HCT116 (cell line): ENCODE results near the gene CCDC83. TPM values are rescaled to one million over a fixed set of nuclear protein-coding genes. Genes with fewer than 3 reads are reported as not detected.
A peak's percentile ranks its signal among the peaks of the same experiment; 100 is the strongest.

Experiments used
- ATAC-seq: fragments of 200-7000 bp; cut with Tn5 transposase; 2 replicates; pipeline ENCODE4 v1.9.1; 2020; ENCODE audit warnings: mild to moderate bottlenecking, moderate library complexity
- BruUV-seq: library from RNA; stranded (reverse); fragments of 400-500 nt; replicated peaks from 2 replicates; lab custom pipeline; 2021; lab: Mats Ljungman, UMichigan
- CTCF ChIA-PET: fragments of 300-600 bp; sonication (Branson Sonifier 250); formaldehyde crosslinking; loops from one replicate; lab custom pipeline; 2021; ENCODE audit warnings: antibody characterized with exemption; lab: Charles Lee
- POLR2A ChIA-PET: fragments of 300-600, 350-600 bp; sonication (Branson Sonifier 250); formaldehyde crosslinking; loops from one replicate; lab custom pipeline; 2021; ENCODE audit warnings: antibody characterized with exemption; lab: Charles Lee
- RAD21 ChIA-PET, 2 experiments: fragments of 300-600 bp; sonication (Branson Sonifier 250); formaldehyde crosslinking; loops; one replicate each; lab custom pipeline; 2023; ENCODE audit warnings: low total read pairs in 2 of 2; ENCODE audit not compliant: uncharacterized antibody in 2 of 2, unreplicated experiment in 2 of 2, low non-redundant PET in 1 of 2; lab: Charles Lee
- DNase-seq: peaks from one replicate; pipeline ENCODE4 v3.0.0-alpha.2; 2010; ENCODE audit warnings: low read depth, low spot score
- H2AFZ ChIP-seq: fragments of 200-600 bp; shearing (Covaris generic), sonication (generic); 2 replicates; pipeline ENCODE4 v1.6.1; 2017; ENCODE audit warnings: low read depth, mixed run types, mixed read lengths, antibody characterized with exemption, low read length; ENCODE audit not compliant: poor library complexity, severe bottlenecking
- H3K27ac ChIP-seq: 2 replicates; pipeline ENCODE4 v1.5.1; 2012; ENCODE audit warnings: low read depth, low read length
- H3K27me3 ChIP-seq: fragments of 200-600 bp; sonication (generic); 2 replicates; pipeline ENCODE4 v1.6.1; 2016; ENCODE audit warnings: mixed run types, low read length, mixed read lengths; ENCODE audit not compliant: insufficient read depth
- H3K36me3 ChIP-seq, 2 experiments: fragments of 200-500 bp in 1 of 2; fragments of 200-600 bp in 1 of 2; sonication (Bioruptor generic) in 1 of 2; sonication (generic) in 1 of 2; 2 replicates each; pipeline versions ENCODE4 v1.5.1 to v1.6.1; 2014 to 2016; ENCODE audit warnings: low read length in 2 of 2, inconsistent platforms in 1 of 2, mixed read lengths in 1 of 2, mixed run types in 1 of 2; ENCODE audit not compliant: insufficient read depth in 2 of 2, control insufficient read depth in 1 of 2
- H3K4me1 ChIP-seq, 2 experiments: fragments of 200-600 bp in 1 of 2; sonication (generic) in 1 of 2; 2 replicates each; pipeline versions ENCODE4 v1.5.1 to v1.6.1; 2012 to 2017; ENCODE audit warnings: low read length in 2 of 2, inconsistent platforms in 1 of 2, mild to moderate bottlenecking in 1 of 2, mixed read lengths in 1 of 2, mixed run types in 1 of 2, moderate library complexity in 1 of 2; ENCODE audit not compliant: insufficient read depth in 2 of 2, control insufficient read depth in 1 of 2
- H3K4me2 ChIP-seq: fragments of 200-600 bp; sonication (generic); 2 replicates; pipeline ENCODE4 v1.6.1; 2017; ENCODE audit warnings: mixed run types, low read length, mixed read lengths
- H3K4me3 ChIP-seq, 2 experiments: fragments of 200-600 bp in 1 of 2; sonication (generic) in 1 of 2; replicated peaks in 1 of 2; 2 replicates each; pipeline ENCODE4 v1.5.1; 2011 to 2016; ENCODE audit warnings: low read length in 2 of 2, control low read depth in 1 of 2, low read depth in 1 of 2, mild to moderate bottlenecking in 1 of 2, mixed read lengths in 1 of 2, mixed run types in 1 of 2
- H3K79me2 ChIP-seq: fragments of 200-600 bp; sonication (generic); 2 replicates; pipeline ENCODE4 v1.6.1; 2017; ENCODE audit warnings: mild to moderate bottlenecking, mixed run types, low read length, moderate library complexity, mixed read lengths; ENCODE audit not compliant: insufficient read depth
- H3K9ac ChIP-seq: fragments of 200-600 bp; sonication (generic); 2 replicates; pipeline ENCODE4 v1.6.1; 2016; ENCODE audit warnings: low read length, mixed read lengths
- H3K9me2 ChIP-seq: fragments of 200-600 bp; sonication (generic), shearing (Covaris generic); 2 replicates; pipeline ENCODE4 v1.6.1; 2017; ENCODE audit warnings: mixed run types, mild to moderate bottlenecking, moderate library complexity; ENCODE audit not compliant: insufficient read depth
- H3K9me3 ChIP-seq, 2 experiments: fragments of 200-500 bp in 1 of 2; fragments of 200-600 bp in 1 of 2; sonication (Bioruptor generic) in 1 of 2; sonication (generic) in 1 of 2; 2 replicates each; pipeline ENCODE4 v1.6.1; 2014 to 2017; ENCODE audit warnings: low read length in 2 of 2, mixed read lengths in 2 of 2, inconsistent platforms in 1 of 2, low read depth in 1 of 2, mild to moderate bottlenecking in 1 of 2, mixed run types in 1 of 2, moderate library complexity in 1 of 2; ENCODE audit not compliant: control insufficient read depth in 1 of 2, insufficient read depth in 1 of 2
- H4K20me1 ChIP-seq: fragments of 200-600 bp; sonication (generic), shearing (Covaris generic); 2 replicates; pipeline ENCODE4 v1.6.1; 2017; ENCODE audit warnings: mixed run types, mild to moderate bottlenecking, moderate library complexity; ENCODE audit not compliant: insufficient read depth
- CTCF ChIP-seq, 3 experiments: fragments of 200-600 bp in 1 of 3; sonication (generic) in 1 of 3; IDR thresholded peaks in 2 of 3; conservative IDR thresholded peaks in 1 of 3; 2 replicates each; pipeline ENCODE4 v1.5.1; 2012 to 2017; ENCODE audit warnings: low read depth in 2 of 3, low read length in 2 of 3, antibody characterized with exemption in 1 of 3, borderline replicate concordance in 1 of 3, control low read depth in 1 of 3, mild to moderate bottlenecking in 1 of 3, mixed read lengths in 1 of 3, mixed run types in 1 of 3, moderate library complexity in 1 of 3; ENCODE audit not compliant: insufficient read depth in 1 of 3
- EGR1 ChIP-seq: IDR thresholded peaks from 2 replicates; pipeline ENCODE4 v1.6.1; 2012; ENCODE audit warnings: low read depth
- ELF1 ChIP-seq: IDR thresholded peaks from 2 replicates; pipeline ENCODE4 v1.6.1; 2012; ENCODE audit warnings: low read depth, borderline replicate concordance
- EZH2phosphoT487 ChIP-seq: fragments of 200-600 bp; IDR thresholded peaks from 2 replicates; pipeline ENCODE4 v1.6.1; 2018; ENCODE audit warnings: antibody characterized with exemption, borderline replicate concordance
- JUND ChIP-seq: IDR thresholded peaks from 2 replicates; pipeline ENCODE4 v1.6.1; 2012
- MAX ChIP-seq: IDR thresholded peaks from 2 replicates; pipeline ENCODE4 v1.6.1; 2012
- RAD21 ChIP-seq: IDR thresholded peaks from 2 replicates; pipeline ENCODE4 v1.6.1; 2012; ENCODE audit warnings: low read depth, mild to moderate bottlenecking
- SIN3A ChIP-seq: IDR thresholded peaks from 2 replicates; pipeline ENCODE4 v1.6.1; 2012; ENCODE audit warnings: low read depth
- SP1 ChIP-seq: IDR thresholded peaks from 2 replicates; pipeline ENCODE4 v1.6.1; 2012; ENCODE audit warnings: low read depth
- SRF ChIP-seq: IDR thresholded peaks from 2 replicates; pipeline ENCODE4 v1.6.1; 2012; ENCODE audit warnings: low read depth
- TCF7L2 ChIP-seq: IDR thresholded peaks from 2 replicates; pipeline ENCODE4 v1.7.0; 2011; ENCODE audit warnings: borderline replicate concordance, inconsistent platforms; ENCODE audit not compliant: insufficient read depth, insufficient read length; ENCODE audit errors: extremely low read depth
- ZBTB33 ChIP-seq: IDR thresholded peaks from 2 replicates; pipeline ENCODE4 v1.6.1; 2011; ENCODE audit warnings: mild to moderate bottlenecking, low read length, moderate library complexity; ENCODE audit not compliant: insufficient replicate concordance; ENCODE audit errors: extremely low read depth
- ZFX ChIP-seq: fragments of 450-650 bp; IDR thresholded peaks from 2 replicates; pipeline ENCODE4 v1.6.1; 2017
- intact Hi-C: fragments of 100-400 bp; cut with micrococcal nuclease; formaldehyde crosslinking; loops from 2 replicates; pipeline ENCODE4 v1.10.0; 2022
- total RNA-seq: library from RNA; stranded (reverse); gene quantifications from one replicate; pipeline ENCODE4 v1.2.1, GENCODE V29; 2021; ENCODE audit not compliant: unreplicated experiment
- TF ChIP-seq, protein P1 (sequence below): IDR thresholded peaks from 2 replicates; pipeline ENCODE4 v1.6.1; 2012; ENCODE audit warnings: low read depth

The CCDC83 gene
- total RNA-seq, 1 experiment from 2014 or later: not detected

DNA sequence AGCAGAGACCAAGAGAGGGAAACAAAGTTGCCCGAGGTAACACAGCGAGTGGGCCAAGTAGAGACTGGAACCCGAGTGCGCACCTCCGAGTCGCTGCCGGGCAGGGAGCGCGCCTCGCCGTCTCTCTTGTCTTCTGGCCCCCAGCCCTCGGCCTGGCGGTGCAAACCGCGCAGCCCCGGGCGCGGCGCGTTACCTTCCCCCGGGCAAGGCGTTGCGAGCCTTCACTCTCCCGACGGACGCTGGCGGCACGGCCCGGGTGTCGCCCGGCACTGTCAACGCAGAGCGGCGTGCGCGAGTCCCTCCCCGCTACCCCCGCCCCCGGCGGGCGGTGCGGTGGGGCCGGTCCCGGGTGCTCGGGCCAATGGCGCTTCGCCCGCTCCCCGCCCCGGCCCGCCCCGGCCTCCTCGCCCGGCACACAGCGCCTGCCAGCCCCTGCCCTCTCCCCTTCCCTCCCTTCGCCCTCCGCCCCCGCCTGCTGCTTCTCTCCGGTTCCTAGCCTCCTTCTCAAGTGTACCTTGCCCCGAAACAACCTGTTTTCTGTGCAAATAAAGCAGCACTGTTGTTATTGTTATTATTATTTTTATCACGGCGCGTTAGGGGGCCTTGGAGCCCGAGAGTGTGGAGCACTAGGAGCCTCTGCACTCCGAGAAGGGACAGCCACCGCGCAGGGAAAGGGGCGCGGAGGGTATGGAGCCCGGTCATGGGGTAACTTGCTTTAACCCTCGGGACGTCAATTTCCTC is 44.1 kb upstream of the CCDC83 start, which contains the start of gene SYTL2 (continued):
- no peak for TF ChIP-seq ZBTB33

DNA sequence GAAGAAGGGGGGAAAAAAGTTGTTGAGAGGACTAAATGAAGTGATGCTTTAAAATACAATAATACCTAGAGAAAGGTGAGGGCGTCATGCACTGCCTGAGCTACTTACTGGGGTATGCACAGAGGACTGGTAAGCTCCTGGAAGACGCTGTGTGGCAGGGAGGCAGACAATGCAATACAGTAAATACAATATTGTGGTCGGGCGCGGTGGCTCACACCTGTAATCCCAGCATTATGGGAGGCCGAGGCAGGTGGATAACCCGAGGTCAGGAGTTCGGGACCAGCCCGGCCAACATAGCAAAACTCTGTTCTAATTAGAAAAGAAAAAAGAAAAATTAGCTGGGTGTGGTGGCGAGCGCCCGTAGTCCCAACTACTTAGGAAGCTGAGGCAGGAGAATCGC is 43.6 kb upstream of the CCDC83 start:
- Histone ChIP-seq H3K4me1 (peaks cover 15 to 60% of the 10 kb centered on the region in 2 experiments), H3K79me2 (no peaks in the 10 kb centered on the region), H3K9me2 (no peaks in the 10 kb centered on the region), H3K9me3 (no peaks in the 10 kb centered on the region), H3K36me3 (no peaks in the 10 kb centered on the region), H3K27me3 (no peaks in the 10 kb centered on the region), H3K27ac (no peak overlapping the region)
- TF ChIP-seq ELF1: no peak
- no peak for TF ChIP-seq EGR1
- no peak for TF ChIP-seq MAX
- TF ChIP-seq SIN3A: no peak
- TF ChIP-seq SP1: no peak
- TF ChIP-seq SRF: no peak
- no peak for TF ChIP-seq RAD21
- TF ChIP-seq TCF7L2: no peak
- no peak for TF ChIP-seq JUND
- no peak for TF ChIP-seq EZH2phosphoT487
- TF ChIP-seq, protein P1, sequence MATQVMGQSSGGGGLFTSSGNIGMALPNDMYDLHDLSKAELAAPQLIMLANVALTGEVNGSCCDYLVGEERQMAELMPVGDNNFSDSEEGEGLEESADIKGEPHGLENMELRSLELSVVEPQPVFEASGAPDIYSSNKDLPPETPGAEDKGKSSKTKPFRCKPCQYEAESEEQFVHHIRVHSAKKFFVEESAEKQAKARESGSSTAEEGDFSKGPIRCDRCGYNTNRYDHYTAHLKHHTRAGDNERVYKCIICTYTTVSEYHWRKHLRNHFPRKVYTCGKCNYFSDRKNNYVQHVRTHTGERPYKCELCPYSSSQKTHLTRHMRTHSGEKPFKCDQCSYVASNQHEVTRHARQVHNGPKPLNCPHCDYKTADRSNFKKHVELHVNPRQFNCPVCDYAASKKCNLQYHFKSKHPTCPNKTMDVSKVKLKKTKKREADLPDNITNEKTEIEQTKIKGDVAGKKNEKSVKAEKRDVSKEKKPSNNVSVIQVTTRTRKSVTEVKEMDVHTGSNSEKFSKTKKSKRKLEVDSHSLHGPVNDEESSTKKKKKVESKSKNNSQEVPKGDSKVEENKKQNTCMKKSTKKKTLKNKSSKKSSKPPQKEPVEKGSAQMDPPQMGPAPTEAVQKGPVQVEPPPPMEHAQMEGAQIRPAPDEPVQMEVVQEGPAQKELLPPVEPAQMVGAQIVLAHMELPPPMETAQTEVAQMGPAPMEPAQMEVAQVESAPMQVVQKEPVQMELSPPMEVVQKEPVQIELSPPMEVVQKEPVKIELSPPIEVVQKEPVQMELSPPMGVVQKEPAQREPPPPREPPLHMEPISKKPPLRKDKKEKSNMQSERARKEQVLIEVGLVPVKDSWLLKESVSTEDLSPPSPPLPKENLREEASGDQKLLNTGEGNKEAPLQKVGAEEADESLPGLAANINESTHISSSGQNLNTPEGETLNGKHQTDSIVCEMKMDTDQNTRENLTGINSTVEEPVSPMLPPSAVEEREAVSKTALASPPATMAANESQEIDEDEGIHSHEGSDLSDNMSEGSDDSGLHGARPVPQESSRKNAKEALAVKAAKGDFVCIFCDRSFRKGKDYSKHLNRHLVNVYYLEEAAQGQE: no peak
- TF ChIP-seq ZFX: no peak
- no peak for TF ChIP-seq CTCF (IDR thresholded peaks at IDR 0.05 in 2 of 3, conservative IDR thresholded peaks at IDR 0.05 in 1 of 3; ENCODE audit: borderline replicate concordance in 1 of 3, insufficient read depth in 1 of 3, low read depth in 2 of 3, low read length in 2 of 3)
- TF ChIP-seq, all 23 proteins: peak for 0
- intact Hi-C loops: no loop called here
- ChIA-PET CTCF (no interaction called here), POLR2A (no interaction called here), RAD21 (no interaction called here)
- Histone ChIP-seq H3K4me2 (peak overlapping the region; percentile 91), H3K9ac (0 out of 2 replicates have a peak overlapping the region, but pooled peaks have one; percentile 36), H3K4me3 (peak overlapping the region in 1 of 2 experiments; percentile 65; a peak in 2 of 4 replicates), H2AFZ (peak overlapping the region; percentile 99), H4K20me1 (no peaks in the 10 kb centered on the region)
- DNase-seq (no peak), ATAC-seq (no peak)
- no TSS peak for BruUV-seq
